NCI-H1694 treated with DMSO at 0.1 percent for 48 hours (cell line): Measurements from ENCODE around the gene HYCC2.
"Not testable (repeated sequence)": the region's sequence is repeated elsewhere in the genome, so short reads cannot be mapped to it uniquely, and the experiment has no call there.

Experiments
- DNase-seq: peaks from one replicate; lab custom pipeline; 2025; lab: John Stamatoyannopoulos, UW

HYCC2 gene

DNA sequence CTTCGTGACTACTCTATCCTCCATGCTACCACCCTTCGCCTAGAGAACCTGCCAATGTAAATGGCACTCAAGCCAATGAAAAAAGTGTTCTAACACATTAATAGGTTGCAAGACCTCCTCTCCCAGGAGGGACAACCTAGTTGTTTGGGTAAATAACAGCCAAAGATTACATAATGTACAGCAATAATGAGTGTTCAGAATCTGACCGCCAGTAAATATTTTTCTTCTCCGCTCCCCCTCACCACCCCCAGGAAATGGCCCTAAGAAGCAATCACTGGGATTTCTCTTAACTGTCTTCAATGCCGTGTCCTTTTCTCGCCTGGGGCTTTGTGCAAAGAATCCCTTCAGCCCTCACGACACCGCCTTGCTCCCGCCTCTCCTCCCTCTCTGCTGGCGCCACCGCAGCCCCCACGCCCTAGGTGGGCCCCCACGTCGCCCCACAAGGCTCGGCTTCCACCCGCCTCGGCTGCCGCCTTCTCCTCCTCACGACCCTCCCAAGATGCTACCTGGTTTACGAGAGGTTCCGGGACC lies 458 bp downstream of the HYCC2 start:
- DNase-seq, result peak; percentile 17

DNA sequence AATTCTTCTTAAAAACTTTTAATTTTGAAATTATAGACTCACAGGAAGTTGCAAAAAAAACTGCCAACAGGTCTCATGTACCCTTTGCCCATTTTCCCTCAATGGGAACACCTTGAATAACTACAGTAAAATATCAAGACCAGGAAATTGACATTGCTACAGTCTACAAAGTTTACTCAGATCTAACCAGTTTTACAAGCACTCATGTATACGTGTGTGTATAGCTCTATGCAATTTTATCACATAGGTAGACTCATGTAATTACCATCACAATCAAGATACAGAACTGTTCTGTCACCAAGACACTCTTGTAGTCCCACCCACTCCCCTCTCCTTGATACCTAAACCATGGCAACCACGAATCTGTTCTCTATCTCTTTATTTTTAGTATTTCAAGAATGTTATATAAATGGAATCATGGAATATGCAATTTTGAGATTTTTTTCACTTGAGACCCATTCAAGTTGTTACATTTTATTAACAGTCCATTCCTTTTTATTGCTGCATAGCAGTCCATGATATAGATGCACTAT lies 6.6 kb downstream of the HYCC2 start:
- DNase-seq, result no peak

DNA sequence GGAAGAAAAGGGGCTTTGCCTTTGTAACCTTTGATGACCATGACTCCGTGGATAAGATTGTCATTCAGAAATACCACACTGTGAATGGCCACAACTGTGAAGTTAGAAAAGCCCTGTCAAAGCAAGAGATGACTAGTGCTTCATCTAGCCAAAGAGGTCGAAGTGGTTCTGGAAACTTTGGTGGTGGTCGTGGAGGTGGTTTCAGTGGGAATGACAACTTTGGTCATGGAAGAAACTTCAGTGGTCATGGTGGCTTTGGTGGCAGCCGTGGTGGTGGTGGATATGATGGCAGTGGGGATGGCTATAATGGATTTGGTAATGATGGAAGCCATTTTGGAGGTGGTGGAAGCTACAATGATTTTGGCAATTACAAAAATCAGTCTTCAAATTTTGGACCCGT lies 8.0 kb downstream of the HYCC2 start:
- not testable (repeated sequence) for DNase-seq

DNA sequence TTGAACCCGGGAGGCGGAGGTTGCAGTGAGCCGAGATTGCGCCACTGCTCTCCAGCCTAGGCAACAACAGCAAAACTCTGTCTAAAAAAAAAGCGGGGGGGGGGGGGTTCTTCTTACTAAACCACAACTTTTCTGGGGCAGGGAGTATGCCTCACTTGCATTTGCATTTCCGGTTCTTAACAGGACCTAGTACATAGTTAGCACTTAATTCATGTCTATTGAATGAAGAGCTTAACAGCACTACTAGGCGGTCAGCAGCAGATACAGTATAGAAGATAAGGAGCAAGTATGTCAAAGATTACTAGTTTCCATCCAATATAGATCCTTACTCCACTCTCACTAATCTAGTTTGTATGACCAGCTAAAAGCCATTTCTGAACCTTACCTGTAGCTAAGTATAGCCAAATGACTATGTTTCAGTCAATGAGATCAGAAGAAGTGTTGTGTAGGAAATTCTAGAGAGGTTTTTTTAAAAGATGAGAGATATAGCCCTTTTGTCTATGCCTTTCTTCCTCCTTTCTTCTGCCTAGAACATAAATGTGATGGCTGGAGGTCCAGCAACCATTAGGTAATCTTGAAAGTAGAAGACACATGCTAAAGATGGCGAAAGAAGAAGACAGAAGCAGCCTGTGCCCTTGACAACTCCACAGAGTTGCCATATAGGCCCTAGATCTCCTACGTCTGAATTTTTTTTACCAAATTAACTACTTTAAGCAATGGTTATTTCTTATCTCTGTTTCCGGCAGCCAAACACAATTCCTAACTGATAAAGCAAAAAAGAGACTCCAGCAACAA lies 11.3 kb downstream of the HYCC2 start:
- no peak for DNase-seq

DNA sequence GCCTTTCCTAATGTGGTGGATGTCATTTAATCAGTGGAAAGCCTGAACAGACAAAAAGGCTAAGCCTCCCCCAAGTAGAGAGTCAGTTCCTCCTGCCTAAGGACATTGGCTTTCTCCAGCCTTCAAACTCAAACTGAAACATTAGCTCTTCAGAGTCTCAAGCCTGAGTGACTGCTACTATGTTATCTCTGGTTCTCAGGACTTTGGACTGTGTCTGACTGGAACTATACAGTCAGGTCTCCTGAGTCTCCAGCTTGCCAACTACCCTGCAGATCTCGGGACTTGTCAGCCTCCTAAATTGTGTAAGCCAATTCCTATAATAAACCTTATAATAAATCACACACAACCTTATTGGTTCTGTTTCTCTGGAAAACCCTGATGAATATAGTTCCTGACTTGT lies 12.6 kb downstream of the HYCC2 start:
- DNase-seq, result no peak

DNA sequence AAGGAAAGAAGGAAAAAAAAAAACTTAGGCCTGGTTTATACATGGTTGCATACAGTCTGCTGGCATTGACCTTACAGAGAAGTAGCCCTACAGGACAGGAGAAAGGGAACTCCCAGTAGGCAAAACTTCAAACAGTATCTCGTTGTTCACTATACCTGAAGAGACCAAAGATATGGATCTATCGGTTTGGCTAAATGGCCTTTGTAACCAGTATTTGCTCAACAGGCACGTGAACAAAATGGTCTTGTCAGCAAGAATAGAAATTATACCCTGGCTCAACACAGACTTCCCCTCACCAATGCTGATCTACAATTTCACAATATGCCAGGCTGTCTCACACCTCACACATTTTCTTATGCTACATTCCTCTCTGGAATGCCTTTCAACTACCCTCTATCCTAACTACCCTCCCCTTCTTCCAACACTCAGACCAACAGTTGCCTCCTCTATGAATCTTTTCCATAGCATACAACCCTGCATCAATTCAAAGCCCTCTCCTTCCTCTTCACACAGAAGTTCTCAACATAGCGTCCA lies 13.7 kb downstream of the HYCC2 start:
- no peak for DNase-seq

DNA sequence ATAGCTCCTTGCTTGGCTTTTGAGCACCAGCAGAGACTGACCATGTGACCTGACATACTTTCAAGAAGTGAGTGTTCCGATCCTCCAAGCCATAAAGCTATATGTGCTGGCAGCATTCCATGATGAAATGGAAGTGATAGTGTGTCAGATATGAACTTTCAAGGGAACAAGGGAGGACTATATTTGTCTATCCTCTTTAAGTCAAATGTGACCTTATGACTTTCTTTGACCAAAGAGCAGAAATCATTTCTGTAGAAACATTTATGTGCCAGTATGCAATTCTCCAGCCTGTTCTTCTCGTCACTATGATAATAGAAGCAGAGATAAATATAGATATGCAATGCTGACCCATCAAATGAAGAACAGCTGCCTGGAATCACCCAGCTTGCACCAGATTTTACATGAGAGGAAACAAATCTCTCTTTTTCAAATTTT lies 14.4 kb downstream of the HYCC2 start:
- no peak for DNase-seq

DNA sequence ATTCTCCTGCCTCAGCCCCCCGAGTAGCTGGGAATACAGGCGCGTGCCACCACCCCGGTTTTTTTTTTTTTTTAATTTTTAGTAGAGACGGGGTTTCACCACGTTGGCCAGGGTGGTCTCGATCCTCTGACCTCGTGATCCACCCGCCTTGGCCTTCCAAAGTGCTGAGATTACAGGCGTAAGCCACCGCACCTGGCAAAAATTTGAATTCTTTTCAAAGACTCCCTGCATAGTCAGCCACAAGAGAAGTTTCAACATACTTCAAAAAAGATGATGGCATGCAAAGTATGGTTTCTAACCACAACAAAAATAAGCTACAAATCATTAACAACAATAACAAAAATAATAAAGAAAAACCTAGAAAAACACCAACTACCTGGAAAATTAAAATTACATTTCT lies 22.0 kb downstream of the HYCC2 start:
- no peak for DNase-seq

DNA sequence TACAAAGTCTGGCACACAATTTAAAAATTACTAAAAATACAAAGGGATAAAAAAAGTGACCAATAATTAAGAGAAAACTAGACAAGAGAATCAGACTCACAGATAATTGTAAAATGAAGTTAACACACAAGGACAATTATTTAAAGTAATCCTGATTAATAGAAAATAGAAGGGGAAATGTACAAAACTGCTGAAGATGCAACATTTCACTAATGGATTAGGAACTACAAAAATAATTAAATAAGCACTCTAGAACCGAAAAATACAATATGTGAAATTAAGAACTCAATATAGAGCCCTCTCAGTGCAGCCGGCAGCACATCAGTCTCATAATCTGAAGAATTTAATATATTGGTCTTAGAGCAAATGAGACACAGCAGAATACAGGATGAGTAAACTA lies 24.6 kb downstream of the HYCC2 start:
- no peak for DNase-seq

DNA sequence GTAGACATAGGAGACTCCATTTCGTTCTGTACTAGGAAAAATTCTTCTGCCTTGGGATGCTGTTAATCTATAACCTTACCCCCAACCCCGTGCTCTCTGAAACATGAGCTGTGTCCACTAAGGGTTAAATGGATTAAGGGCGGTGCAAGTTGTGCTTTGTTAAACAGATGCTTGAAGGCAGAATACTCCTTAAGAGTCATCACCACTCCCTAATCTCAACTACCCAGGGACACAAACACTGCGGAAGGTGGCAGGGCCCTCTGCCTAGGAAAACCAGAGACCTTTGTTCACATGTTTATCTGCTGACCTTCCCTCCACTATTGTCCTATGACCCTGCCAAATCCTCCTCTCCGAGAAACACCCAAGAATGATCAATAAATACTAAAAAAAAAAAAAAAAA lies 28.4 kb downstream of the HYCC2 start:
- not testable (repeated sequence) for DNase-seq

DNA sequence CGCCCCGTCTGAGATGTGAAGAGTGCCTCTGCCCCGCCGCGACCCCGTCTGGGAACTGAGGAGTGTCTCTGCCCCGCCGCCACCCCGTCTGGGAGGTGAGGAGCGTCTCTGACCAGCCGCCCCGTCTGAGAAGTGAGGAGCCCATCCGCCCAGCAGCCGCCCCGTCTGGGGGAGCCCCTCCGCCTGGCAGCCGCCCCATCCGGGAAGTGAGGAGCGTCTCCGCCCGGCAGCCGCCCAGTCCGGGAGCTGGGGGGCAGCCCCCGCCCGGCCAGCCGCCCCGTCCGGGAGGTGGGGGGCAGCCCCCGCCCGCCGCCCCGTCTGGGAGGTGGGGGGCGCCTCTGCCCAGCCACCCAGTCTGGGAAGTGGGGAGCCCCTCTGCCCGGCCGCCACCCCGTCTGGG lies 29.0 kb downstream of the HYCC2 start:
- not testable (repeated sequence) for DNase-seq

DNA sequence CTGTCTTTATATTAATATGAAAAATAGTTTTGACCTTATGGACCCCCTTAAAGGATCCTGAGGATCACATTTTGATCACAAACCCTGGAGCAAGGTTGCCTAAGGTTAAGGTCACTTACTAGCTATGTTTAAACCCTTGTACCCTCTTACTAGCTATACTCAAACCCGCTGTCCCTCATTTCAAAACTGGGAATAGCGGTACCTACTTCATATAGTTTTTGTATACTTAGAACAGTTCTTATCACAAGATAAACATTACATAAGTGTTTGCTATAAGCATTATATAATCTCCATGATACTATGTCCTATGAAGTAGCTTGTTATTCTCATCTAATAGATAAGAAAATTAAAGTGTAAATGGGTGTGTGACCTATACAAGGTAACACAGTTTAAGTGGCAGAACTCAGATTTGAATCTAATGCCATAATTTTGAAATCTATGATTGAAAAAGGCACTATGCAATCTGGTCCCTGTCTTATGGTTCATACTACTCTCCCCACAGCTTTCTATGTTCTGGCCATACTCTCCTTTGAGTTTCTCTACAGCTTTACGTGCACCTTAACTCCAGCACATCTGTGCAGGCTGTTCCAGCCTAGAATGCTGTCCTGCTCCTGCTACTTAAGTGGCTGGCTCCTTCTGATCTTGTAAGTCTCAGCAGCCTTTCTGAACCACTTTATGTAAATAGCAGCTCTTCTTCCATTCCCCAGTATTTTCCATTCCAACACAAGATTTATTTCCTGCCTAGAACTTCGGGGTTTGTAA lies 30.4 kb downstream of the HYCC2 start:
- no peak for DNase-seq

DNA sequence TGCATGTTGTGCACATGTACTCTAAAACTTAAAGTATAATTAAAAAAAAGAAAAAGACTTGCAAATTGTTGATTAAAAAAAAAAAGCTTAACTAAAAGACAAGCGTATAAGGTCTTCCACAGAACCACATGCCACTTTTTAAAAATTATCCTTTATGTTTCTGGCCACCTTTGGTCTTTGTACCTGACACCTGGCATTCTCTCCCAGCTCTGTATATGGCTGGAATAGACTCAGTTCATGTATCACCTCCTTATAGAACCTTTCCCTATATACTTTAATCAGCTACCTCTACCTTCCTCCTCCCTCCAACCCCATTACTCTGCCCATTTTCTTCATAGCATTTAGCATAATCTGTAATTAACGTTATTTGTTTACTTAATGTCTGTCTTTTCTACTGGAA lies 32.6 kb downstream of the HYCC2 start:
- no peak for DNase-seq

DNA sequence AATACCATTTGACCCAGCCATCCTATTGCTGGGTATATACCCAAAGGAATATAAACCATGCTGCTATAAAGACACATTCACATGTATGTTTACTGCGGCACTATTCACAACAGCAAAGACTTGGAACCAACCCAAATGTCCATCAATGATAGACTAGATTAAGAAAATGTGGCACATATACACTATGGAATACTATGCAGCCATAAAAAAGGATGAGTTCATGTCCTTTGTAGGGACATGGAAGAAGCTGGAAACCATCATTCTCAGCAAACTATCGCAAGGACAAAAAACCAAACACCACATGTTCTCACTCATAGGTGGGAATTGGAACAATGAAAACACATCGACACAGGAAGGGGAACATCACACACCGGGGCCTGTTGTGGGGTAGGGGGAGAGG lies 33.1 kb downstream of the HYCC2 start:
- not testable (repeated sequence) for DNase-seq

DNA sequence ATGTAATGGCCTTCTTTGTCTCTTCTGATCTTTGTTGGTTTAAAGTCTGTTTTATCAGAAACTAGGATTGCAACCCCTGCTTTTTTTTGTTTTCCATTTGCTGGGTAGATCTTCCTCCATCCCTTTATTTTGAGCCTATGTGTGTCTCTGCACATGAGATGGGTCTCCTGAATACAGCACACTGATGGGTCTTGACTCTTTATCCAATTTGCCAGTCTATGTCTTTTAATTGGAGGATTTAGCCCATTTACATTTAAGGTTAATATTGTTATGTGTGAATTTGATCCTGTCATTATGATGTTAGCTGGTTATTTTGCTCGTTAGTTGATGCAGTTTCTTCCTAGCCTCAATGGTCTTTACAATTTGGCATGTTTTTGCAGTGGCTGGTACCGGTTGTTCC lies 37.1 kb downstream of the HYCC2 start:
- DNase-seq, result not testable (repeated sequence)

DNA sequence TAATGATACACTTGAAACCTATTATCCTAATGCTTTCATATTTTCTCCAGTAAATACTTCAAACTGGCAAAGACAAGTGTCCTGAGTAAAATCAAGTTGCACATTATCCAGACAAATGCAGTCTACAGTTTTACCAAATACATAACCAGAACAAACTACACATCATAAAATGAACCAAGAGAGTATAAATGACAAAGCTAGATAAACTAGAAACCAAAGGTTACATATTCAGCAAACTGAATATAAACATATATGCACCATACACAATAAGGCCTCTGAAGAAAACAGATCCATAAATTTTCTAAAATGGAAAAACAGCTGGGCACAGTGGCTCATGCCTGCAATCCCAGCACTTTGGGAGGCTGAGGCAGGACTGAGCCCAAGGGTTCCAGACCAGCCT lies 47.0 kb downstream of the HYCC2 start:
- DNase-seq, result no peak

DNA sequence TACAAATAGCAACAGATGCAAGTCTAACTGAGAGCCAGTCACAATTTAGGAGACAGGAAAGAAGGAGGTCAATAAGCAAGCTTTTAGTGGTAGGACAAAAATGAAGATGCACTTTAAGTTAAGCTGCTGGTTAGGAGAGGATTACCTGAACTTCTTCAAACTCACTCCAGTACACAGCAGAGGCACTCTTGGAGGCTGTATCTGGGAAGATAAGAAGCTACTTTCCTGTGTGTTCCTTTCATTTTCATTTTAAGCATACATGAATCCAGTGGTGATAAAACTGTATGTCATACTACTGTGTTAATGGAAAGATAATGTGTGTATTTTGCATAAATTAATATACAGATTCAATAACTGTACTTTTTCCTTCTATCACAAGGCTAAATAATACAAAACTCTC lies 49.6 kb downstream of the HYCC2 start:
- no peak for DNase-seq
